Measurements from ENCODE around the gene MACO1.

GRCh38 chr1:25473653-25474225 lies 43.0 kb downstream of the MACO1 start:
- TF ChIP-seq CTCF (IDR thresholded peaks at IDR 0.05 in 2 of 3, conservative IDR thresholded peaks at IDR 0.05 in 1 of 3; ENCODE audit: borderline replicate concordance in 1 of 3, insufficient read depth in 1 of 3, low read depth in 2 of 3, low read length in 2 of 3): no peak
- no peak for TF ChIP-seq ZNF274 (IDR thresholded peaks at IDR 0.05; ENCODE audit: low read depth, low read length)
- no peak for TF ChIP-seq RAD21 (IDR thresholded peaks at IDR 0.05; ENCODE audit: low read depth)
- no peak for TF ChIP-seq FOSL1 (IDR thresholded peaks at IDR 0.05; ENCODE audit: low read depth)
